Endothelial cell of umbilical vein (primary cell): ENCODE data around the gene B3GNT9. TPM values are rescaled to one million over a fixed set of nuclear protein-coding genes. Genes with fewer than 3 reads are reported as not detected.

ENCODE experiments used
- BruUV-seq: library from RNA; stranded (reverse); fragments of 400-500 nt; replicated peaks from 2 replicates; lab custom pipeline; 2021; lab: Mats Ljungman, UMichigan
- CTCF ChIA-PET: fragments of 300-600, 350-600 bp; sonication (Branson Sonifier 250); formaldehyde crosslinking; loops from one replicate; lab custom pipeline; 2021; ENCODE audit warnings: antibody characterized with exemption, inconsistent platforms; lab: Charles Lee
- POLR2A ChIA-PET: fragments of 300-600, 350-600 bp; sonication (Branson Sonifier 250); formaldehyde crosslinking; loops from one replicate; lab custom pipeline; 2021; ENCODE audit warnings: antibody characterized with exemption, inconsistent platforms; lab: Charles Lee
- DNase-seq: peaks from one replicate; pipeline ENCODE4 v3.0.0-alpha.2; 2011; ENCODE audit warnings: low read depth, low spot score
- FAIRE-seq: peaks from 2 replicates; lab custom pipeline; 2011; peaks lifted over from hg19 to GRCh38; lab: Jason Lieb, UNC
- H2AFZ ChIP-seq: 2 replicates; pipeline ENCODE4 v1.6.0; 2012; ENCODE audit warnings: low read depth, low read length, control low read depth, inconsistent platforms
- H3K27ac ChIP-seq: 2 replicates; pipeline ENCODE4 v1.5.1; 2011; ENCODE audit warnings: low read depth, mild to moderate bottlenecking, control low read depth, low read length, moderate library complexity; ENCODE audit not compliant: insufficient read depth
- H3K27me3 ChIP-seq, 2 experiments: 2 replicates each; pipeline versions ENCODE4 v1.6.0 to v1.6.1; 2011; ENCODE audit warnings: low read length in 2 of 2, mixed read lengths in 1 of 2; ENCODE audit not compliant: control insufficient read depth in 2 of 2, insufficient read depth in 2 of 2
- H3K36me3 ChIP-seq, 2 experiments: 2 replicates in 1 of 2; 3 replicates in 1 of 2; pipeline ENCODE4 v1.5.1; 2011; ENCODE audit warnings: low read length in 2 of 2, mild to moderate bottlenecking in 1 of 2, moderate library complexity in 1 of 2; ENCODE audit not compliant: control insufficient read depth in 2 of 2, insufficient read depth in 2 of 2; ENCODE audit errors: extremely low read depth in 1 of 2
- H3K4me1 ChIP-seq: 3 replicates; pipeline ENCODE4 v1.5.1; 2011; ENCODE audit warnings: mild to moderate bottlenecking, low read length; ENCODE audit not compliant: control insufficient read depth, insufficient read depth; ENCODE audit errors: extremely low read depth
- H3K4me2 ChIP-seq: 2 replicates; pipeline ENCODE4 v1.6.1; 2011; ENCODE audit warnings: low read length, control low read depth, mixed read lengths; ENCODE audit not compliant: insufficient read depth
- H3K4me3 ChIP-seq, 3 experiments: fragments of 200-600 bp in 1 of 3; sonication (generic), shearing (Covaris generic) in 1 of 3; replicated peaks in 1 of 3; 2 replicates each; pipeline ENCODE4 v1.5.1; 2011 to 2016; ENCODE audit warnings: control low read depth in 3 of 3, low read length in 3 of 3, mild to moderate bottlenecking in 2 of 3, inconsistent platforms in 1 of 3, low read depth in 1 of 3, moderate library complexity in 1 of 3; ENCODE audit not compliant: insufficient read depth in 1 of 3
- H3K79me2 ChIP-seq: 2 replicates; pipeline ENCODE4 v1.6.0; 2012; ENCODE audit warnings: low read length, inconsistent platforms; ENCODE audit not compliant: control insufficient read depth, insufficient read depth
- H3K9ac ChIP-seq: replicated peaks from 2 replicates; pipeline ENCODE3; 2011; ENCODE audit warnings: low read length, control low read depth; ENCODE audit not compliant: insufficient read depth; ENCODE audit errors: extremely low read depth
- H3K9me1 ChIP-seq: replicated peaks from 3 replicates; pipeline ENCODE4 v1.6.0; 2011; ENCODE audit warnings: mild to moderate bottlenecking, low read length; ENCODE audit not compliant: control insufficient read depth, insufficient read depth; ENCODE audit errors: extremely low read depth
- H3K9me3 ChIP-seq: replicated peaks from 2 replicates; pipeline ENCODE4 v1.5.1; 2012; ENCODE audit warnings: low read length, inconsistent platforms; ENCODE audit not compliant: control insufficient read depth, insufficient read depth
- H4K20me1 ChIP-seq: replicated peaks from 2 replicates; pipeline ENCODE3; 2011; ENCODE audit warnings: mild to moderate bottlenecking, low read length; ENCODE audit not compliant: control insufficient read depth, insufficient read depth; ENCODE audit errors: extremely low read depth
- CTCF ChIP-seq, 2 donors: IDR thresholded peaks; 1 replicate in 1 of 2; 2 replicates in 1 of 2; pipeline ENCODE4 v1.5.1; 2011; ENCODE audit warnings: low read length in 2 of 2, mild to moderate bottlenecking in 2 of 2, moderate library complexity in 2 of 2, control low read depth in 1 of 2, inconsistent platforms in 1 of 2, low read depth in 1 of 2; ENCODE audit not compliant: insufficient read depth in 1 of 2; ENCODE audit errors: extremely low read depth in 1 of 2
- EZH2 ChIP-seq: IDR thresholded peaks from 2 replicates; pipeline ENCODE4 v1.6.1; 2012; ENCODE audit warnings: borderline replicate concordance, low read depth, mild to moderate bottlenecking, moderate library complexity, low read length, inconsistent platforms; ENCODE audit not compliant: severe bottlenecking
- FOS ChIP-seq: IDR thresholded peaks from 2 replicates; pipeline ENCODE4 v1.6.1; 2011; ENCODE audit warnings: mild to moderate bottlenecking, low read length, moderate library complexity, borderline replicate concordance; ENCODE audit not compliant: insufficient read depth
- GATA2 ChIP-seq: IDR thresholded peaks from 2 replicates; pipeline ENCODE4 v1.7.0; 2011; ENCODE audit warnings: low read depth, mild to moderate bottlenecking, moderate library complexity, mixed read lengths, low read length; ENCODE audit not compliant: insufficient read length, insufficient read depth
- JUN ChIP-seq: IDR thresholded peaks from 2 replicates; pipeline ENCODE4 v1.6.1; 2011; ENCODE audit warnings: borderline replicate concordance, low read depth; ENCODE audit not compliant: insufficient read length, insufficient read depth
- MAX ChIP-seq: IDR thresholded peaks from 2 replicates; pipeline ENCODE4 v1.6.1; 2011; ENCODE audit not compliant: insufficient read depth, insufficient read length
- MYC ChIP-seq: IDR thresholded peaks from one replicate; pipeline ENCODE4 v1.6.1; 2011; ENCODE audit warnings: mild to moderate bottlenecking, low read depth, low read length
- POLR2A ChIP-seq: IDR thresholded peaks from 2 replicates; pipeline ENCODE4 v1.6.1; 2012; ENCODE audit warnings: low read depth, mild to moderate bottlenecking, control low read depth, low read length
- POLR2AphosphoS5 ChIP-seq: IDR thresholded peaks from 2 replicates; pipeline ENCODE4 v1.6.1; 2012; ENCODE audit warnings: low read depth, mild to moderate bottlenecking, control low read depth, low read length, moderate library complexity; ENCODE audit not compliant: insufficient read depth
- dilution Hi-C: fragments of 300-500 bp; cut with MboI; formaldehyde crosslinking; loops from one replicate; pipeline ENCODE4 v1.15.0; 2019; ENCODE audit warnings: low sequenced_read_pairs; ENCODE audit not compliant: extremely low pct_ligation_motif_present
- intact Hi-C: fragments of 100-400 bp; cut with micrococcal nuclease; formaldehyde crosslinking; loops from one replicate; pipeline ENCODE4 v1.10.0; 2022
- polyA plus RNA-seq, 4 experiments: library from polyadenylated mRNA; depleted of rRNA in 3 of 4; stranded (reverse) in 3 of 4; unstranded in 1 of 4; fragments of >200 nt; gene quantifications; 2 replicates each; pipeline versions ENCODE4 v1.2.1 to v1.2.3, GENCODE V29; 2011 to 2012; ENCODE audit warnings: missing spikeins in 1 of 4
- total RNA-seq: library from RNA; stranded (reverse); gene quantifications from 2 replicates; pipeline ENCODE4 v1.2.3, GENCODE V29; 2021

The B3GNT9 gene
- total and polyA plus RNA-seq, 2 donors (not counting 3 experiments of a cell fraction or from before 2014, with no cell fraction given) = 4.0 to 6.4 TPM

GRCh38 chr16:67183284-67183626, 32.5 kb upstream of the B3GNT9 start:
- dilution Hi-C loops = no loop called here
- Histone ChIP-seq H3K27ac (peak overlapping the region; percentile 95), H3K4me2 (peak overlapping the region; percentile 96), H3K27me3 (no peaks in the 10 kb centered on the region), H3K4me1 (peaks cover 33% of the 10 kb centered on the region), H3K9me3 (no peaks in the 10 kb centered on the region), H3K9me1 (no peaks in the 10 kb centered on the region), H3K79me2 (peaks cover 13% of the 10 kb centered on the region), H3K4me3 (peak overlapping the region; percentile 75 to 90 (median 88)), H2AFZ (peak overlapping the region; percentile 93), H3K9ac (peak overlapping the region; percentile 99), H4K20me1 (no peaks in the 10 kb centered on the region), H3K36me3 (no peaks in the 10 kb centered on the region)
- TSS peak; percentile 41 for BruUV-seq
- TF ChIP-seq EZH2 (no peak), MAX (no peak), POLR2AphosphoS5 (no peak), JUN (no peak), CTCF (IDR thresholded peaks at IDR 0.05; ENCODE audit: extremely low read depth in 1 of 2, insufficient read depth in 1 of 2, low read depth in 1 of 2, low read length in 2 of 2) (no peak), GATA2 (no peak), MYC (no peak), POLR2A (no peak), FOS (no peak)
- intact Hi-C loops = loop anchor here (1.0 kb wide), 1 partner anchor 9 kb away; no protein-coding TSS in a partner anchor
- FAIRE-seq (no peak), DNase-seq (no peak)
- POLR2A ChIA-PET = no interaction called here
- CTCF ChIA-PET = interaction anchor here (0.7 to 3.5 kb wide), 4 partner anchors 14 to 229 kb away, joined by 3 to 40 read pairs (median 16); partner anchors contain the start of gene NOL3
